K562 (cell line): ENCODE results near the gene NUDT21. TPM values are rescaled to one million over a fixed set of nuclear protein-coding genes. Genes with fewer than 3 reads are reported as not detected.
A peak's percentile ranks its signal among the peaks of the same experiment; 100 is the strongest.

Source experiments
- BRCA1 ChIP-seq, 2 experiments: fragments of 450-650 bp in 1 of 2; sonication (generic) in 1 of 2; formaldehyde crosslinking in 1 of 2; IDR thresholded peaks; 2 replicates each; pipeline versions ENCODE4 v1.5.0 to v1.6.1; 2017 to 2020; ENCODE audit warnings: mild to moderate bottlenecking in 1 of 2, missing genetic modification reagents in 1 of 2
- CAMTA2 ChIP-seq: fragments of 250-450 bp; sonication (Bioruptor Pico); conservative IDR thresholded peaks from 2 replicates; pipeline ENCODE4 v1.5.1; 2022
- ESRRA ChIP-seq: fragments of 450-650 bp; IDR thresholded peaks from 2 replicates; pipeline ENCODE4 v1.6.1; 2014; ENCODE audit warnings: low read depth, mild to moderate bottlenecking, moderate library complexity, borderline replicate concordance
- ESRRB ChIP-seq: fragments of 250-450 bp; sonication (Bioruptor Pico); IDR thresholded peaks from 2 replicates; pipeline ENCODE4 v1.5.0; 2020; ENCODE audit warnings: mild to moderate bottlenecking, moderate library complexity, borderline replicate concordance
- ETV6 ChIP-seq, 3 experiments: fragments of 150-350 bp in 1 of 3; sonication (generic) in 1 of 3; formaldehyde crosslinking in 1 of 3; IDR thresholded peaks; 2 replicates each; pipeline versions ENCODE4 v1.6.1 to v1.8.0; 2014 to 2022; ENCODE audit warnings: borderline replicate concordance in 2 of 3, low read depth in 2 of 3, antibody characterized with exemption in 1 of 3, low read length in 1 of 3, mild to moderate bottlenecking in 1 of 3, missing genetic modification reagents in 1 of 3
- FUS ChIP-seq: fragments of 200-400 bp; formaldehyde crosslinking; optimal IDR thresholded peaks from 2 replicates; pipeline ENCODE3; 2017; ENCODE audit warnings: low read depth, low read length
- HMG20A ChIP-seq: fragments of 450-650 bp; formaldehyde crosslinking; conservative IDR thresholded peaks from 2 replicates; pipeline ENCODE4 v1.4.0; 2020; ENCODE audit warnings: mild to moderate bottlenecking, mixed read lengths
- HNRNPLL ChIP-seq: fragments of 200-400 bp; formaldehyde crosslinking; IDR thresholded peaks from 2 replicates; pipeline ENCODE4 v1.6.1; 2017; ENCODE audit warnings: low read length, low read depth, mild to moderate bottlenecking; ENCODE audit not compliant: poor library complexity, severe bottlenecking
- L3MBTL2 ChIP-seq: fragments of 450-650 bp; IDR thresholded peaks from 2 replicates; pipeline ENCODE4 v1.6.1; 2016; ENCODE audit warnings: mild to moderate bottlenecking, moderate library complexity
- MXD1 ChIP-seq: fragments of 250-450 bp; sonication (Bioruptor Pico); IDR thresholded peaks from 2 replicates; pipeline ENCODE4 v1.8.0; 2021; ENCODE audit warnings: borderline replicate concordance, mild to moderate bottlenecking, moderate library complexity; ENCODE audit not compliant: poor library complexity, severe bottlenecking
- NR2C2 ChIP-seq, 2 experiments: fragments of 200-800 bp in 1 of 2; sonication (Bioruptor generic) in 1 of 2; sonication (generic) in 1 of 2; formaldehyde crosslinking in 1 of 2; IDR thresholded peaks; 2 replicates each; pipeline versions ENCODE4 v1.6.1 to v1.8.0; 2016 to 2022; ENCODE audit warnings: mild to moderate bottlenecking in 1 of 2, missing compliant biosample characterization in 1 of 2, missing genetic modification characterization in 1 of 2, missing genetic modification reagents in 1 of 2
- VEZF1 ChIP-seq: fragments of 200-800 bp; sonication (Bioruptor generic); IDR thresholded peaks from 2 replicates; pipeline ENCODE4 v1.6.1; 2017; ENCODE audit warnings: missing genetic modification characterization, missing compliant biosample characterization
- ZBTB11 ChIP-seq, 3 experiments: fragments of 200-800 bp in 1 of 3; fragments of 250-450 bp in 1 of 3; fragments of 450-650 bp in 1 of 3; sonication (Bioruptor Pico) in 1 of 3; sonication (Bioruptor generic) in 1 of 3; formaldehyde crosslinking in 1 of 3; IDR thresholded peaks; 2 replicates each; pipeline versions ENCODE4 v1.6.1 to v1.8.0; 2016 to 2022; ENCODE audit warnings: mild to moderate bottlenecking in 2 of 3, missing genetic modification characterization in 2 of 3, missing compliant biosample characterization in 1 of 3, moderate library complexity in 1 of 3
- ZNF134 ChIP-seq: fragments of 250-450 bp; sonication (Bioruptor Pico); conservative IDR thresholded peaks from 2 replicates; pipeline ENCODE4 v1.4.0; 2020
- ZNF3 ChIP-seq: fragments of 250-450 bp; sonication (Bioruptor Pico); IDR thresholded peaks from 2 replicates; pipeline ENCODE4 v1.5.0; 2021; ENCODE audit warnings: mild to moderate bottlenecking, moderate library complexity
- ZNF609 ChIP-seq: sonication (generic); formaldehyde crosslinking; IDR thresholded peaks from 2 replicates; pipeline ENCODE4 v1.8.1; 2023; ENCODE audit warnings: missing genetic modification reagents, mild to moderate bottlenecking, borderline replicate concordance
- polyA plus RNA-seq, 8 experiments: library from polyadenylated mRNA; depleted of rRNA in 4 of 8; stranded (reverse) in 5 of 8; unstranded in 3 of 8; fragments of >200 nt; fragmentation: Nextera tagmentation in 2 of 8; fragmentation: Illumina TruSeq in 1 of 8; extraction: Ambion mirVana in 2 of 8; extraction: Trizol in 1 of 8; gene quantifications; 2 replicates each; pipeline versions ENCODE4 v1.2.1 to v1.2.3, GENCODE V29; 2011 to 2014; ENCODE audit warnings: inconsistent platforms in 1 of 8, missing spikeins in 1 of 8
- total RNA-seq, 7 experiments: library from RNA; depleted of rRNA in 6 of 7; stranded (reverse); fragments of >200 nt in 6 of 7; fragmentation: Illumina TruSeq in 2 of 7; extraction: Trizol in 2 of 7; gene quantifications; 2 replicates each; pipeline versions ENCODE4 v1.2.1 to v1.2.3, GENCODE V29; 2011 to 2021; ENCODE audit warnings: low replicate concordance in 1 of 7

NUDT21 gene
- total and polyA plus RNA-seq, 9 of the 15 experiments (the other 6 are each of a cell fraction or from before 2014, with no cell fraction given) = 62.4 to 218 (median 121) TPM

GRCh38 chr16:56488035-56488434 is 36.9 kb upstream of the NUDT21 start (continued):
- TF ChIP-seq ZNF609 (CRISPR knock-in tag) (no peak), VEZF1 (CRISPR knock-in tag) (no peak), NR2C2 (CRISPR knock-in tag; IDR thresholded peaks at IDR 0.05) (no peak), NR2C2 (tag; IDR thresholded peaks at IDR 0.05) (no peak), HNRNPLL (no peak), BRCA1 (IDR thresholded peaks at IDR 0.05) (no peak), BRCA1 (CRISPR knock-in tag; IDR thresholded peaks at IDR 0.05) (no peak), CAMTA2 (CRISPR knock-in tag) (no peak), ZNF134 (no peak), FUS (no peak), L3MBTL2 (0 out of 2 replicates have a peak, but pooled peaks have one; percentile 12), ESRRA (no peak), ETV6 (IDR thresholded peaks at IDR 0.05; ENCODE audit: borderline replicate concordance in 1 of 2, low read depth in 2 of 2, low read length in 1 of 2) (no peak), ETV6 (CRISPR knock-in tag; IDR thresholded peaks at IDR 0.05; ENCODE audit: borderline replicate concordance) (no peak), ZBTB11 (CRISPR knock-in tag; IDR thresholded peaks at IDR 0.05) (peak in 1 of 3 experiments; percentile 33; a peak in 1 of 6 replicates), ZNF3 (CRISPR knock-in tag) (no peak), MXD1 (no peak), HMG20A (CRISPR knock-in tag) (no peak), ESRRB (CRISPR knock-in tag) (no peak)
